H1 (cell line): ENCODE results near the gene DCLK1. TPM values are rescaled to one million over a fixed set of nuclear protein-coding genes. Genes with fewer than 3 reads are reported as not detected.

Experiments used
- CTCF ChIA-PET: fragments of 300-600 bp; sonication (Branson Sonifier 250); formaldehyde crosslinking; loops from one replicate; lab custom pipeline; 2021; ENCODE audit not compliant: partially characterized antibody; lab: Charles Lee
- POLR2A ChIA-PET: fragments of 300-600 bp; sonication (Branson Sonifier 250); formaldehyde crosslinking; loops from one replicate; lab custom pipeline; 2021; ENCODE audit warnings: inconsistent platforms; ENCODE audit not compliant: partially characterized antibody; lab: Charles Lee
- DNase-seq, 2 experiments: peaks; one replicate each; pipeline versions ENCODE4 v3.0.0 to v3.0.0-alpha.2; 2010 to 2022; ENCODE audit warnings: low spot score in 2 of 2, low read depth in 1 of 2, mixed read lengths in 1 of 2
- FAIRE-seq: peaks from 2 replicates; lab custom pipeline; 2011; peaks lifted over from hg19 to GRCh38; lab: Jason Lieb, UNC
- H2AFZ ChIP-seq: 2 replicates; pipeline ENCODE4 v1.8.1; 2012; ENCODE audit warnings: low read length, inconsistent platforms
- H2AK5ac ChIP-seq: 2 replicates; pipeline ENCODE4 v1.6.1; 2013; ENCODE audit warnings: low read depth, low read length
- H2BK120ac ChIP-seq: replicated peaks from 2 replicates; pipeline ENCODE3; 2013; ENCODE audit warnings: low read depth, low read length, inconsistent platforms
- H2BK12ac ChIP-seq: 2 replicates; pipeline ENCODE4 v1.6.1; 2013; ENCODE audit warnings: low read depth, low read length
- H2BK15ac ChIP-seq: 2 replicates; pipeline ENCODE4 v1.6.1; 2013; ENCODE audit warnings: low read length
- H2BK20ac ChIP-seq: 2 replicates; pipeline ENCODE4 v1.6.1; 2013; ENCODE audit warnings: low read length
- H2BK5ac ChIP-seq: 2 replicates; pipeline ENCODE4 v1.6.1; 2013; ENCODE audit warnings: low read depth, low read length
- H3K14ac ChIP-seq: 2 replicates; pipeline ENCODE4 v1.6.1; 2013; ENCODE audit warnings: inconsistent platforms; ENCODE audit not compliant: insufficient read length
- H3K18ac ChIP-seq: 2 replicates; pipeline ENCODE4 v1.6.1; 2013; ENCODE audit warnings: low read length; ENCODE audit errors: extremely low read depth
- H3K23ac ChIP-seq: 2 replicates; pipeline ENCODE4 v1.6.1; 2013; ENCODE audit warnings: inconsistent platforms; ENCODE audit not compliant: insufficient read length
- H3K23me2 ChIP-seq: 2 replicates; pipeline ENCODE4 v1.6.1; 2013; ENCODE audit warnings: low read depth, low read length
- H3K27ac ChIP-seq: 2 replicates; pipeline ENCODE4 v1.6.1; 2011; ENCODE audit warnings: low read depth, low read length, inconsistent platforms
- H3K27me3 ChIP-seq, 4 experiments: replicated peaks in 1 of 4; 1 replicate in 1 of 4; 2 replicates in 3 of 4; pipeline versions ENCODE4 v1.6.1 to v1.8.1; 2011 to 2013; ENCODE audit warnings: low read length in 3 of 4, mild to moderate bottlenecking in 3 of 4, inconsistent platforms in 2 of 4, mixed read lengths in 2 of 4, moderate library complexity in 1 of 4; ENCODE audit not compliant: control insufficient read depth in 3 of 4, insufficient read depth in 3 of 4; ENCODE audit errors: extremely low read depth in 1 of 4
- H3K36me3 ChIP-seq, 4 experiments: 2 replicates each; pipeline versions ENCODE4 v1.6.1 to v1.8.1; 2011 to 2013; ENCODE audit warnings: mild to moderate bottlenecking in 4 of 4, low read length in 3 of 4, moderate library complexity in 2 of 4, control low read depth in 1 of 4, inconsistent platforms in 1 of 4; ENCODE audit not compliant: insufficient read depth in 4 of 4, control insufficient read depth in 2 of 4
- H3K4ac ChIP-seq: replicated peaks from 2 replicates; pipeline ENCODE3; 2013; ENCODE audit warnings: low read length, low read depth, mixed read lengths, inconsistent platforms; ENCODE audit not compliant: insufficient read length
- H3K4me1 ChIP-seq, 4 experiments: replicated peaks in 1 of 4; 1 replicate in 1 of 4; 2 replicates in 3 of 4; pipeline versions ENCODE4 v1.6.1 to v1.8.1; 2011 to 2013; ENCODE audit warnings: low read length in 3 of 4, inconsistent platforms in 2 of 4, mixed read lengths in 1 of 4; ENCODE audit not compliant: insufficient read depth in 4 of 4, control insufficient read depth in 3 of 4
- H3K4me2 ChIP-seq, 2 experiments: 2 replicates each; pipeline versions ENCODE4 v1.6.1 to v1.8.1; 2011 to 2013; ENCODE audit warnings: low read depth in 2 of 2, low read length in 2 of 2, control low read depth in 1 of 2, inconsistent platforms in 1 of 2, mild to moderate bottlenecking in 1 of 2; ENCODE audit not compliant: insufficient read depth in 1 of 2
- H3K4me3 ChIP-seq, 4 experiments: fragments of 200-600, 300-600 bp in 1 of 4; sonication (generic), shearing (Covaris generic), sonication (Bioruptor Twin) in 1 of 4; 2 replicates each; pipeline versions ENCODE4 v1.5.1 to v1.8.1; 2011 to 2016; ENCODE audit warnings: low read length in 4 of 4, low read depth in 3 of 4, control low read depth in 2 of 4, inconsistent platforms in 2 of 4, mild to moderate bottlenecking in 2 of 4, mixed read lengths in 1 of 4, moderate library complexity in 1 of 4; ENCODE audit not compliant: insufficient read depth in 2 of 4; ENCODE audit errors: extremely low read depth in 1 of 4
- H3K56ac ChIP-seq: replicated peaks from 2 replicates; pipeline ENCODE3; 2013; ENCODE audit warnings: low read depth, mild to moderate bottlenecking, mixed read lengths, low read length, inconsistent platforms; ENCODE audit not compliant: insufficient read length
- H3K79me1 ChIP-seq: 2 replicates; pipeline ENCODE4 v1.6.1; 2013; ENCODE audit warnings: low read depth, low read length, control low read depth
- H3K79me2 ChIP-seq, 2 experiments: 2 replicates each; pipeline versions ENCODE4 v1.6.1 to v1.8.1; 2012 to 2013; ENCODE audit warnings: low read length in 2 of 2, mild to moderate bottlenecking in 2 of 2, inconsistent platforms in 1 of 2; ENCODE audit not compliant: insufficient read depth in 2 of 2, control insufficient read depth in 1 of 2
- H3K9ac ChIP-seq, 4 experiments: replicated peaks in 1 of 4; 1 replicate in 1 of 4; 2 replicates in 3 of 4; pipeline versions ENCODE4 v1.6.1 to v1.8.1; 2011 to 2013; ENCODE audit warnings: low read depth in 3 of 4, low read length in 3 of 4, control low read depth in 2 of 4, mild to moderate bottlenecking in 2 of 4, moderate library complexity in 2 of 4, inconsistent platforms in 1 of 4; ENCODE audit errors: extremely low read depth in 1 of 4
- H3K9me3 ChIP-seq, 2 experiments: 2 replicates each; pipeline versions ENCODE4 v1.6.1 to v1.8.1; 2012 to 2013; ENCODE audit warnings: mild to moderate bottlenecking in 2 of 2, moderate library complexity in 2 of 2, control low read depth in 1 of 2, inconsistent platforms in 1 of 2, low read depth in 1 of 2, low read length in 1 of 2, mixed read lengths in 1 of 2; ENCODE audit not compliant: insufficient read depth in 2 of 2
- H4K20me1 ChIP-seq, 2 experiments: replicated peaks in 1 of 2; 2 replicates each; pipeline versions ENCODE3 to v1.8.1; 2011 to 2013; ENCODE audit warnings: inconsistent platforms in 2 of 2, low read length in 2 of 2, mild to moderate bottlenecking in 1 of 2; ENCODE audit not compliant: insufficient read depth in 2 of 2, control insufficient read depth in 1 of 2
- H4K5ac ChIP-seq: 2 replicates; pipeline ENCODE4 v1.6.1; 2013; ENCODE audit warnings: low read length, low read depth, mixed read lengths, inconsistent platforms; ENCODE audit not compliant: insufficient read length
- H4K8ac ChIP-seq: 2 replicates; pipeline ENCODE4 v1.8.0; 2013; ENCODE audit warnings: mild to moderate bottlenecking, moderate library complexity, low read length, inconsistent platforms; ENCODE audit not compliant: insufficient read depth; ENCODE audit errors: extremely low read depth
- H4K91ac ChIP-seq: replicated peaks from 2 replicates; pipeline ENCODE3; 2013; ENCODE audit warnings: low read length, mixed read lengths, inconsistent platforms; ENCODE audit not compliant: insufficient read length
- HDAC6 ChIP-seq: IDR thresholded peaks from one replicate; pipeline ENCODE4 v1.7.1; 2012; ENCODE audit warnings: low read depth, mild to moderate bottlenecking, inconsistent platforms, low read length, moderate library complexity
- KDM5A ChIP-seq: fragments of 200-600 bp; IDR thresholded peaks from 2 replicates; pipeline ENCODE4 v1.7.1; 2012; ENCODE audit warnings: mild to moderate bottlenecking, low read length, inconsistent platforms, mixed read lengths
- NRF1 ChIP-seq: IDR thresholded peaks from 2 replicates; pipeline ENCODE4 v1.6.1; 2011; ENCODE audit warnings: mild to moderate bottlenecking, low read depth, low read length, improper control_type of control experiment
- POLR2AphosphoS5 ChIP-seq: IDR thresholded peaks from 2 replicates; pipeline ENCODE4 v1.6.1; 2011; ENCODE audit warnings: low read depth, low read length
- RBBP5 ChIP-seq: IDR thresholded peaks from 2 replicates; pipeline ENCODE4 v1.7.1; 2012; ENCODE audit warnings: low read depth, mild to moderate bottlenecking, inconsistent platforms, low read length, moderate library complexity, borderline replicate concordance
- RNF2 ChIP-seq: fragments of 200-900, 300-1000 bp; sonication (generic); IDR thresholded peaks from 2 replicates; pipeline ENCODE4 v1.7.1; 2016; ENCODE audit warnings: borderline replicate concordance, low read depth, mild to moderate bottlenecking, antibody characterized with exemption, low read length; ENCODE audit not compliant: poor library complexity, severe bottlenecking; ENCODE audit errors: missing control alignments
- TAF7 ChIP-seq: optimal IDR thresholded peaks from 2 replicates; pipeline ENCODE3; 2011; ENCODE audit warnings: low read depth, mild to moderate bottlenecking, inconsistent platforms, low read length, moderate library complexity, borderline replicate concordance
- WGBS, 2 experiments: shearing (Covaris generic) in 1 of 2; methylation state at CpG; one replicate each; pipeline versions ENCODE4 v1.1.6 to v1.1.7; 2013 to 2015; ENCODE audit warnings: low lambda C conversion rate in 2 of 2, mixed read lengths in 2 of 2, inconsistent platforms in 1 of 2, low coverage in 1 of 2, missing lambda C conversion rate in 1 of 2; ENCODE audit not compliant: insufficient replicate concordance in 2 of 2, insufficient coverage in 1 of 2, insufficient read length in 1 of 2; ENCODE audit errors: extremely low coverage in 1 of 2, missing lambda C conversion rate in 1 of 2; 5-methylcytosine and 5-hydroxymethylcytosine counted together
- polyA plus RNA-seq, 7 experiments: library from polyadenylated mRNA; depleted of rRNA in 3 of 7; stranded (reverse) in 5 of 7; unstranded in 2 of 7; fragments of >200 nt in 5 of 7; fragments of 200-250 nt in 2 of 7; gene quantifications; 1 replicate in 5 of 7; 2 replicates in 1 of 7; 4 replicates in 1 of 7; pipeline versions ENCODE4 v1.2.1 to v1.2.3, GENCODE V29; 2011 to 2013; ENCODE audit warnings: missing spikeins in 2 of 7, mixed read lengths in 2 of 7
- total RNA-seq: library from RNA; stranded (reverse); fragmentation: NEBNext Ultra II Directional; extraction: Animal tissue kit (Norgen Biotek cat#: 25700); gene quantifications from 2 replicates; pipeline ENCODE4 v1.2.1, GENCODE V29; 2021

DCLK1 gene
- total and polyA plus RNA-seq, 2 of the 8 experiments (the other 6 are each of a cell fraction or from before 2014, with no cell fraction given), result 22.8 to 41.0 TPM

DNA sequence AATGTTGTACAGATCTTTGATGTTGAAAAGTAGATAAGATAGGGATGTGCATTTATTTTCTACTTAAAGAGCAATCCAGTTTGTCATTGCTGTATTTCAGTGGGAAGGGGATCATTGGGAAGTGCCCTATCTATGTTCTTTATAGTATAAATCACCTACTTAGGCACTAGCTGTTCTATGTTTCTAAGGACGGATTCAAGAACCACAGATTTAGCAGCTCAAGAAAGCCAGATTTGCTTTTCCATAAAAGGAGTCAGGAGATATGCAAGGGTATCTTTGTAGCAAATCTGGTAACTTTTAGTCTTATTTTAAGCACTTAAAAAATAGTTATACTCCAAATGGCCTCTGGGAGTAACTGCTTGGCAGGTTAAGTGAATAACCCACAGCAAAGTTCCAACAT is 23.7 kb downstream of the DCLK1 start:
- Histone ChIP-seq H4K20me1 (peaks cover 0 to 2% of the 10 kb centered on the region in 2 experiments), H3K56ac (no peak overlapping the region), H3K27me3 (no peaks in the 10 kb centered on the region), H4K5ac (no peak overlapping the region), H2BK20ac (no peak overlapping the region), H3K9ac (no peak overlapping the region), H3K79me2 (no peaks in the 10 kb centered on the region), H3K4me1 (no peaks in the 10 kb centered on the region), H2BK12ac (no peak overlapping the region), H2AK5ac (no peak overlapping the region), H3K36me3 (no peaks in the 10 kb centered on the region), H2AFZ (no peak overlapping the region), H3K9me3 (no peaks in the 10 kb centered on the region), H2BK15ac (no peak overlapping the region), H2BK120ac (no peak overlapping the region), H4K8ac (no peak overlapping the region), H3K23ac (no peak overlapping the region), H3K18ac (no peak overlapping the region), H3K23me2 (no peaks in the 10 kb centered on the region), H4K91ac (no peak overlapping the region), H3K27ac (no peak overlapping the region), H3K14ac (no peak overlapping the region), H3K4me3 (no peak overlapping the region), H2BK5ac (no peak overlapping the region), H3K79me1 (no peaks in the 10 kb centered on the region), H3K4ac (no peak overlapping the region), H3K4me2 (no peak overlapping the region)
- DNase-seq, result no peak
- ChIA-PET CTCF (interaction anchor here (0.6 to 1.9 kb wide), 5 partner anchors 10 to 770 kb away, joined by 3 to 7 read pairs (median 5); no protein-coding TSS in a partner anchor), POLR2A (interaction anchor here (1.5 kb wide), 1 partner anchor 13 kb away, joined by 3 read pairs; no protein-coding TSS in a partner anchor)
- no peak for FAIRE-seq
- no peak for TF ChIP-seq RBBP5
- no peak for TF ChIP-seq RNF2
- no peak for TF ChIP-seq TAF7
- no peak for TF ChIP-seq NRF1
- no peak for TF ChIP-seq HDAC6
- no peak for TF ChIP-seq POLR2AphosphoS5
- no peak for TF ChIP-seq KDM5A
- 94% methylated on average over 1 of the region's 1 CpG; no CpG with 5 or more reads in 1 of the 2 experiments for WGBS, 2 experiments
